ENCODE results near the gene AKAP13. TPM values are rescaled to one million over a fixed set of nuclear protein-coding genes. Genes with fewer than 3 reads are reported as not detected.

Gene AKAP13
- total and polyA plus RNA-seq, 5 donors from 2014 or later = 106 to 482 (median 112) TPM

- peaks cover 0 to 1% (median 0%) of the 10 kb centered on the region in 7 donors for H3K9me3 Mint-ChIP-seq
- no peak for ATAC-seq (ENCODE audit: low read depth in 2 of 2)
- Histone ChIP-seq H3K27ac (ENCODE audit: insufficient read depth, low read length, poor library complexity, severe bottlenecking) (peak overlapping the region; percentile 91), H3K27me3 (ENCODE audit: control insufficient read depth, insufficient read depth, low read length) (no peaks in the 10 kb centered on the region), H3K4me3 (ENCODE audit: low read depth, low read length) (peak overlapping the region; percentile 22), H3K36me3 (ENCODE audit: control insufficient read depth, insufficient read depth, low read length) (peaks cover 34% of the 10 kb centered on the region), H3K4me1 (ENCODE audit: control insufficient read depth, insufficient read depth, low read length, poor library complexity, severe bottlenecking) (peaks cover 58% of the 10 kb centered on the region), H3K9me3 (ENCODE audit: control insufficient read depth in 2 of 2, low read length in 2 of 2) (no peaks in the 10 kb centered on the region)
- no peaks in the 10 kb centered on the region for H3K27me3 Mint-ChIP-seq
- peaks cover 20% of the 10 kb centered on the region for H3K36me3 Mint-ChIP-seq
- H3K4me3 Mint-ChIP-seq = peak overlapping the region; percentile 30 to 71 (median 66)
- peak overlapping the region; percentile 90 to 94 (median 92) for H3K27ac Mint-ChIP-seq
- H3K4me1 Mint-ChIP-seq = peaks cover 36 to 53% (median 43%) of the 10 kb centered on the region in 4 donors
- DNase-seq = peak in 1 of 3 donors; percentile 28
Measured at GRCh38 chr15:85687329-85687728, 306.9 kb downstream of the AKAP13 start.

DNA sequence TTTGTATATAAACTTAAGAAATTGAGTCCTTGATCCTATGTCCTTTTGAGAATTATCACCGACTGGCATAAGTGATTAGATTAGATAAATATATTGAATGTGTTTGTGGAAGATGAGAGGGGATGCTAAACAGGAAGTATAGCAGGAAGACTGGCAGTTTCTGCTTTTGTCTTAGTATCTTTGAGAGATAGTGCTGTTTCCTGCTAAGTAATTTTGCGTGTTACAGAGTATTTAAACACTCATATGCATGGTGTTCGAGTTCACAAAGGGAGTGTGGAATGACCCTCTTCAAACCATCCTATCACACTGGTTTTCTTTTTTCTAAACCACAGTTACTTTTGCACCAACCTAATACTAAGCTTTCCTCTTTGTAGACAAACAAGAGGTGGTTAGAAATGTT lies 308.3 kb downstream of the AKAP13 start:
- Mint-ChIP-seq H3K4me1 (peaks cover 48 to 63% (median 56%) of the 10 kb centered on the region in 4 donors), H3K9me3 (peaks cover 0 to 1% (median 0%) of the 10 kb centered on the region in 7 donors), H3K36me3 (peaks cover 23% of the 10 kb centered on the region), H3K27ac (peak overlapping the region; percentile 95 to 98 (median 98)), H3K27me3 (no peaks in the 10 kb centered on the region), H3K4me3 (peak overlapping the region; percentile 93 to 98 (median 96))
- no peaks in the 10 kb centered on the region for H3K9me3 ChIP-seq (ENCODE audit: control insufficient read depth in 2 of 2, low read length in 2 of 2)
- H3K27ac ChIP-seq (ENCODE audit: insufficient read depth, low read length, poor library complexity, severe bottlenecking) = peak overlapping the region; percentile 91
- peak overlapping the region; percentile 100 for H3K4me3 ChIP-seq (ENCODE audit: low read depth, low read length)
- DNase-seq = peak in 2 of 3 donors; percentile 19 to 62
- H3K27me3 ChIP-seq (ENCODE audit: control insufficient read depth, insufficient read depth, low read length) = no peaks in the 10 kb centered on the region
- H3K4me1 ChIP-seq (ENCODE audit: control insufficient read depth, insufficient read depth, low read length, poor library complexity, severe bottlenecking) = peaks cover 72% of the 10 kb centered on the region
- ATAC-seq (ENCODE audit: low read depth in 2 of 2) = no peak
- peaks cover 28% of the 10 kb centered on the region for H3K36me3 ChIP-seq (ENCODE audit: control insufficient read depth, insufficient read depth, low read length)

GRCh38 chr15:85689729-85690128 lies 309.3 kb downstream of the AKAP13 start:
- Mint-ChIP-seq H3K4me3 (peak overlapping the region; percentile 93 to 98 (median 96)), H3K36me3 (peaks cover 21% of the 10 kb centered on the region), H3K9me3 (peaks cover 0 to 1% (median 0%) of the 10 kb centered on the region in 7 donors), H3K4me1 (peaks cover 45 to 69% (median 57%) of the 10 kb centered on the region in 4 donors), H3K27ac (peak overlapping the region; percentile 95 to 98 (median 98)), H3K27me3 (no peaks in the 10 kb centered on the region)
- H3K36me3 ChIP-seq (ENCODE audit: control insufficient read depth, insufficient read depth, low read length) = peaks cover 28% of the 10 kb centered on the region
- DNase-seq (peak; percentile 50 to 93 (median 68)), ATAC-seq (ENCODE audit: low read depth in 2 of 2) (peak; percentile 77 to 78)
- peak overlapping the region; percentile 91 for H3K27ac ChIP-seq (ENCODE audit: insufficient read depth, low read length, poor library complexity, severe bottlenecking)
- H3K4me3 ChIP-seq (ENCODE audit: low read depth, low read length) = peak overlapping the region; percentile 100
- H3K27me3 ChIP-seq (ENCODE audit: control insufficient read depth, insufficient read depth, low read length) = no peaks in the 10 kb centered on the region
- H3K9me3 ChIP-seq (ENCODE audit: control insufficient read depth in 2 of 2, low read length in 2 of 2) = no peaks in the 10 kb centered on the region
- peaks cover 78% of the 10 kb centered on the region for H3K4me1 ChIP-seq (ENCODE audit: control insufficient read depth, insufficient read depth, low read length, poor library complexity, severe bottlenecking)

GRCh38 chr15:85690561-85691231 lies 310.3 kb downstream of the AKAP13 start:
- H3K4me1 ChIP-seq (ENCODE audit: control insufficient read depth, insufficient read depth, low read length, poor library complexity, severe bottlenecking) = peaks cover 78% of the 10 kb centered on the region
- DNase-seq = peak in 2 of 3 donors; percentile 42 to 84
- H3K9me3 ChIP-seq (ENCODE audit: control insufficient read depth in 2 of 2, low read length in 2 of 2) = no peaks in the 10 kb centered on the region
- no peaks in the 10 kb centered on the region for H3K27me3 Mint-ChIP-seq
- H3K4me3 ChIP-seq (ENCODE audit: low read depth, low read length) = peak overlapping the region; percentile 100
- H3K9me3 Mint-ChIP-seq = peaks cover 0 to 1% (median 0%) of the 10 kb centered on the region in 7 donors
- peaks cover 27% of the 10 kb centered on the region for H3K36me3 Mint-ChIP-seq
- H3K27me3 ChIP-seq (ENCODE audit: control insufficient read depth, insufficient read depth, low read length) = no peaks in the 10 kb centered on the region
- ATAC-seq (ENCODE audit: low read depth in 2 of 2) = peak; percentile 62 to 64
- peak overlapping the region; percentile 95 to 98 (median 96) for H3K27ac Mint-ChIP-seq
- H3K27ac ChIP-seq (ENCODE audit: insufficient read depth, low read length, poor library complexity, severe bottlenecking) = peak overlapping the region; percentile 91
- H3K36me3 ChIP-seq (ENCODE audit: control insufficient read depth, insufficient read depth, low read length) = peaks cover 28% of the 10 kb centered on the region
- H3K4me3 Mint-ChIP-seq = peak overlapping the region; percentile 93 to 98 (median 96)
- H3K4me1 Mint-ChIP-seq = peaks cover 43 to 78% (median 59%) of the 10 kb centered on the region in 4 donors

GRCh38 chr15:85691350-85692240 lies 311.2 kb downstream of the AKAP13 start:
- H3K36me3 Mint-ChIP-seq = peaks cover 32% of the 10 kb centered on the region
- H3K4me1 ChIP-seq (ENCODE audit: control insufficient read depth, insufficient read depth, low read length, poor library complexity, severe bottlenecking) = peaks cover 76% of the 10 kb centered on the region

GRCh38 chr15:85692321-85692720 lies 311.9 kb downstream of the AKAP13 start:
- Mint-ChIP-seq H3K4me1 (peaks cover 39 to 78% (median 54%) of the 10 kb centered on the region in 4 donors), H3K4me3 (peak overlapping the region; percentile 93 to 98 (median 96)), H3K27ac (peak overlapping the region; percentile 95 to 98 (median 96)), H3K27me3 (no peaks in the 10 kb centered on the region), H3K9me3 (peaks cover 0 to 1% (median 0%) of the 10 kb centered on the region in 7 donors), H3K36me3 (peaks cover 36% of the 10 kb centered on the region)
- ATAC-seq (ENCODE audit: low read depth in 2 of 2) (no peak), DNase-seq (no peak)
- peak overlapping the region; percentile 100 for H3K4me3 ChIP-seq (ENCODE audit: low read depth, low read length)
- no peaks in the 10 kb centered on the region for H3K9me3 ChIP-seq (ENCODE audit: control insufficient read depth in 2 of 2, low read length in 2 of 2)
- H3K36me3 ChIP-seq (ENCODE audit: control insufficient read depth, insufficient read depth, low read length) = peaks cover 39% of the 10 kb centered on the region
- H3K4me1 ChIP-seq (ENCODE audit: control insufficient read depth, insufficient read depth, low read length, poor library complexity, severe bottlenecking) = peaks cover 69% of the 10 kb centered on the region
- peak overlapping the region; percentile 91 for H3K27ac ChIP-seq (ENCODE audit: insufficient read depth, low read length, poor library complexity, severe bottlenecking)
- no peaks in the 10 kb centered on the region for H3K27me3 ChIP-seq (ENCODE audit: control insufficient read depth, insufficient read depth, low read length)

More at GRCh38 chr15:85691350-85692240, 311.2 kb downstream of the AKAP13 start:
- Histone ChIP-seq H3K4me3 (ENCODE audit: low read depth, low read length) (peak overlapping the region; percentile 100), H3K9me3 (ENCODE audit: control insufficient read depth in 2 of 2, low read length in 2 of 2) (no peaks in the 10 kb centered on the region), H3K27ac (ENCODE audit: insufficient read depth, low read length, poor library complexity, severe bottlenecking) (peak overlapping the region; percentile 91), H3K36me3 (ENCODE audit: control insufficient read depth, insufficient read depth, low read length) (peaks cover 33% of the 10 kb centered on the region), H3K27me3 (ENCODE audit: control insufficient read depth, insufficient read depth, low read length) (no peaks in the 10 kb centered on the region)
- H3K4me3 Mint-ChIP-seq = peak overlapping the region; percentile 93 to 98 (median 96)
- peak overlapping the region; percentile 95 to 98 (median 96) for H3K27ac Mint-ChIP-seq
- DNase-seq = peak in 1 of 3 donors; percentile 77
- H3K9me3 Mint-ChIP-seq = peaks cover 0 to 1% (median 0%) of the 10 kb centered on the region in 7 donors
- H3K27me3 Mint-ChIP-seq = no peaks in the 10 kb centered on the region
- peak in 1 of 2 donors; percentile 13 for ATAC-seq (ENCODE audit: low read depth in 2 of 2)
- peaks cover 37 to 80% (median 58%) of the 10 kb centered on the region in 4 donors for H3K4me1 Mint-ChIP-seq

DNA sequence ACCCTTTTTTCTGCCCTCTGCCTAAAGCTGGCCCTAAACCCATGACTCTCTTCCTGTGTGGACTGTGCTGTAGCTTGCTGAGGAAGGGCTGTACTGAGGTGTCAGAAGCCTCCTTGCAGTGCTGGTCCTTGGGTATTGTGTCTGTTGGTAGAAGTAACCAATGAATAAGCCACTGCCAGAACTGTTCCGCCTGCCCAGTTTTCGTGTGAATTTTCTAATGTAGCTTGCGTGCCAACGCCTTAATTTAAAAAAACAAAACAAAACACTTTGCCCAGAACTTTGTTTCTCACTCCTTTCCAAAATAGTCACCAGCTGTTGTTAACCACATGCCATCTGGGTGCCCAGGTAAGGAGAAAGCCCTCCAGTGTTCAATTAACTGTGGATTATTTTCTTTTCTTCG lies 312.5 kb downstream of the AKAP13 start:
- peaks cover 43 to 77% (median 53%) of the 10 kb centered on the region in 4 donors for H3K4me1 Mint-ChIP-seq
- Histone ChIP-seq H3K27ac (ENCODE audit: insufficient read depth, low read length, poor library complexity, severe bottlenecking) (peak overlapping the region; percentile 91), H3K4me1 (ENCODE audit: control insufficient read depth, insufficient read depth, low read length, poor library complexity, severe bottlenecking) (peaks cover 64% of the 10 kb centered on the region), H3K36me3 (ENCODE audit: control insufficient read depth, insufficient read depth, low read length) (peaks cover 44% of the 10 kb centered on the region), H3K27me3 (ENCODE audit: control insufficient read depth, insufficient read depth, low read length) (no peaks in the 10 kb centered on the region), H3K9me3 (ENCODE audit: control insufficient read depth in 2 of 2, low read length in 2 of 2) (no peaks in the 10 kb centered on the region), H3K4me3 (ENCODE audit: low read depth, low read length) (peak overlapping the region; percentile 100)
- peak overlapping the region; percentile 88 to 98 (median 90) for H3K27ac Mint-ChIP-seq
- peak overlapping the region; percentile 93 to 98 (median 96) for H3K4me3 Mint-ChIP-seq
- ATAC-seq (ENCODE audit: low read depth in 2 of 2) = peak; percentile 28 to 48
- H3K9me3 Mint-ChIP-seq = peaks cover 0 to 1% (median 0%) of the 10 kb centered on the region in 7 donors
- DNase-seq = peak in 1 of 3 donors; percentile 66
- H3K27me3 Mint-ChIP-seq = no peaks in the 10 kb centered on the region
- peaks cover 36% of the 10 kb centered on the region for H3K36me3 Mint-ChIP-seq
